SK-N-SH treated with all-trans-retinoic acid at 6 μM for 48 hours (cell line): ENCODE measurements around the gene TLN1.

Experiments used
- ATAC-seq: fragments of 200-7000 bp; cut with Tn5 transposase; 3 replicates; pipeline ENCODE4 v1.9.1; 2020; ENCODE audit warnings: mild to moderate bottlenecking, moderate library complexity
- ARNTL ChIP-seq: fragments of 450-650 bp; formaldehyde crosslinking; IDR thresholded peaks from 2 replicates; pipeline ENCODE4 v1.5.0; 2020; ENCODE audit warnings: low read depth, mild to moderate bottlenecking, moderate library complexity, borderline replicate concordance
- BACH2 ChIP-seq: fragments of 250-450 bp; sonication (Bioruptor Pico); IDR thresholded peaks from 2 replicates; pipeline ENCODE4 v1.9.0; 2021; ENCODE audit warnings: mild to moderate bottlenecking, borderline replicate concordance
- CSDC2 ChIP-seq: fragments of 250-450 bp; sonication (Bioruptor Pico); IDR thresholded peaks from 2 replicates; pipeline ENCODE4 v1.5.0; 2020; ENCODE audit warnings: mild to moderate bottlenecking, moderate library complexity
- ESRRG ChIP-seq: fragments of 250-450 bp; sonication (Bioruptor Pico); IDR thresholded peaks from 2 replicates; pipeline ENCODE4 v1.6.1; 2021; ENCODE audit warnings: mild to moderate bottlenecking
- GLIS3 ChIP-seq: fragments of 250-450 bp; sonication (Bioruptor Pico); IDR thresholded peaks from 2 replicates; pipeline ENCODE4 v1.5.0; 2020; ENCODE audit warnings: mild to moderate bottlenecking, moderate library complexity
- ISL1 ChIP-seq: fragments of 250-450 bp; sonication (Bioruptor Pico); IDR thresholded peaks from 2 replicates; pipeline ENCODE4 v2.1.2; 2022; ENCODE audit warnings: mild to moderate bottlenecking, moderate library complexity
- OSR1 ChIP-seq: fragments of 250-450 bp; sonication (Bioruptor Pico); IDR thresholded peaks from 2 replicates; pipeline ENCODE4 v1.8.0; 2022; ENCODE audit warnings: moderate library complexity, mild to moderate bottlenecking, inconsistent platforms
- PPARA ChIP-seq: fragments of 250-450 bp; sonication (Bioruptor Pico); IDR thresholded peaks from 2 replicates; pipeline ENCODE4 v1.5.0; 2020; ENCODE audit warnings: mild to moderate bottlenecking, borderline replicate concordance
- RARB ChIP-seq: fragments of 250-450 bp; sonication (Bioruptor Pico); IDR thresholded peaks from 2 replicates; pipeline ENCODE4 v1.8.0; 2021; ENCODE audit warnings: mild to moderate bottlenecking, moderate library complexity
- TCF4 ChIP-seq: fragments of 250-450 bp; sonication (Bioruptor Pico); IDR thresholded peaks from 2 replicates; pipeline ENCODE4 v1.8.0; 2021; ENCODE audit warnings: mild to moderate bottlenecking, moderate library complexity, borderline replicate concordance
- TOX ChIP-seq: fragments of 250-450 bp; sonication (Bioruptor Pico); IDR thresholded peaks from 2 replicates; pipeline ENCODE4 v1.8.0; 2021; ENCODE audit warnings: mild to moderate bottlenecking, moderate library complexity, borderline replicate concordance
- ZC3H10 ChIP-seq: fragments of 250-450 bp; sonication (Bioruptor Pico); IDR thresholded peaks from 2 replicates; pipeline ENCODE4 v1.5.1; 2021; ENCODE audit warnings: mild to moderate bottlenecking, moderate library complexity
- ZFP3 ChIP-seq: fragments of 250-450 bp; sonication (Bioruptor Pico); IDR thresholded peaks from 2 replicates; pipeline ENCODE4 v1.5.0; 2020; ENCODE audit warnings: mild to moderate bottlenecking, moderate library complexity
- ZFP30 ChIP-seq: fragments of 450-650 bp; formaldehyde crosslinking; IDR thresholded peaks from 2 replicates; pipeline ENCODE4 v1.5.0; 2022; ENCODE audit warnings: mild to moderate bottlenecking, moderate library complexity
- ZNF565 ChIP-seq: fragments of 450-650 bp; formaldehyde crosslinking; conservative IDR thresholded peaks from 2 replicates; pipeline ENCODE4 v1.5.0; 2020; ENCODE audit warnings: low read depth, mild to moderate bottlenecking, moderate library complexity
- ZNF70 ChIP-seq: fragments of 450-650 bp; formaldehyde crosslinking; IDR thresholded peaks from 2 replicates; pipeline ENCODE4 v1.5.0; 2020; ENCODE audit warnings: mild to moderate bottlenecking, moderate library complexity
- ZNF8 ChIP-seq: fragments of 450-650 bp; formaldehyde crosslinking; IDR thresholded peaks from 2 replicates; pipeline ENCODE4 v1.5.0; 2020; ENCODE audit warnings: mild to moderate bottlenecking, moderate library complexity
- TF ChIP-seq, protein P1 (sequence below): fragments of 250-450 bp; sonication (Bioruptor Pico); IDR thresholded peaks from 2 replicates; pipeline ENCODE4 v1.8.0; 2021; ENCODE audit warnings: low read depth, mild to moderate bottlenecking, moderate library complexity, borderline replicate concordance
- TF ChIP-seq, protein P2 (sequence below): fragments of 250-450 bp; sonication (Bioruptor Pico); IDR thresholded peaks from 2 replicates; pipeline ENCODE4 v1.8.0; 2020; ENCODE audit warnings: mild to moderate bottlenecking, moderate library complexity, borderline replicate concordance
- TF ChIP-seq, protein P3 (sequence below): fragments of 250-450 bp; sonication (Bioruptor Pico); IDR thresholded peaks from 2 replicates; pipeline ENCODE4 v1.5.0; 2020; ENCODE audit warnings: mild to moderate bottlenecking, moderate library complexity
- TF ChIP-seq, protein P4 (sequence below): fragments of 250-450 bp; sonication (Bioruptor Pico); IDR thresholded peaks from 2 replicates; pipeline ENCODE4 v1.5.1; 2021; ENCODE audit warnings: mild to moderate bottlenecking, moderate library complexity

The TLN1 gene

DNA sequence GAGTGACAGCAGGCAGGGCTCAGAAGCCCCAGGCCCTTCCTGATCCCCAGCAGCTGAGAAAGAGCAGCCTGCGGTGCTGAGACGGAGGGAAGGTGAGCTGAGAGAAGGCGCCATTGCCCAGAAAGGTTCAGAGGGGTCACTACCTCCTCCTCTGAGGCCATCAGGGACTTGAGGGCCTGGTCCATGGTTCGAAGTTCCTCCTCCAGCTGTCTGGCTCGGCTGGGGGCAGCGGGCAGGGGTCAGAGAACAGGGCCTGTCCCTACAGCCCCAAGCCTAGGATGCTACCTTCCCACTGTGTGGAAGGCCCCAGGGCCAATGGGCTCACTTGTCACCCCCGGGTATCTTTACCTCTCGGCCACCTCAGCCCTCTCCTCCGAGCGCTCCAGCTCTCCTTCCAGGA is 47.1 kb downstream of the TLN1 start:
- TF ChIP-seq ZFP3 (CRISPR knock-in tag) (no peak), ZNF70 (CRISPR knock-in tag) (no peak), OSR1 (CRISPR knock-in tag) (no peak), ZNF565 (CRISPR knock-in tag) (no peak), PPARA (no peak), ESRRG (CRISPR knock-in tag) (no peak), TCF4 (no peak), TOX (CRISPR knock-in tag) (no peak)
- TF ChIP-seq, protein P1, sequence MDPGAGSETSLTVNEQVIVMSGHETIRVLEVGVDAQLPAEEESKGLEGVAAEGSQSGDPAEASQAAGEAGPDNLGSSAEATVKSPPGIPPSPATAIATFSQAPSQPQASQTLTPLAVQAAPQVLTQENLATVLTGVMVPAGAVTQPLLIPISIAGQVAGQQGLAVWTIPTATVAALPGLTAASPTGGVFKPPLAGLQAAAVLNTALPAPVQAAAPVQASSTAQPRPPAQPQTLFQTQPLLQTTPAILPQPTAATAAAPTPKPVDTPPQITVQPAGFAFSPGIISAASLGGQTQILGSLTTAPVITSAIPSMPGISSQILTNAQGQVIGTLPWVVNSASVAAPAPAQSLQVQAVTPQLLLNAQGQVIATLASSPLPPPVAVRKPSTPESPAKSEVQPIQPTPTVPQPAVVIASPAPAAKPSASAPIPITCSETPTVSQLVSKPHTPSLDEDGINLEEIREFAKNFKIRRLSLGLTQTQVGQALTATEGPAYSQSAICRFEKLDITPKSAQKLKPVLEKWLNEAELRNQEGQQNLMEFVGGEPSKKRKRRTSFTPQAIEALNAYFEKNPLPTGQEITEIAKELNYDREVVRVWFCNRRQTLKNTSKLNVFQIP (CRISPR knock-in tag): no peak
- TF ChIP-seq, protein P2, sequence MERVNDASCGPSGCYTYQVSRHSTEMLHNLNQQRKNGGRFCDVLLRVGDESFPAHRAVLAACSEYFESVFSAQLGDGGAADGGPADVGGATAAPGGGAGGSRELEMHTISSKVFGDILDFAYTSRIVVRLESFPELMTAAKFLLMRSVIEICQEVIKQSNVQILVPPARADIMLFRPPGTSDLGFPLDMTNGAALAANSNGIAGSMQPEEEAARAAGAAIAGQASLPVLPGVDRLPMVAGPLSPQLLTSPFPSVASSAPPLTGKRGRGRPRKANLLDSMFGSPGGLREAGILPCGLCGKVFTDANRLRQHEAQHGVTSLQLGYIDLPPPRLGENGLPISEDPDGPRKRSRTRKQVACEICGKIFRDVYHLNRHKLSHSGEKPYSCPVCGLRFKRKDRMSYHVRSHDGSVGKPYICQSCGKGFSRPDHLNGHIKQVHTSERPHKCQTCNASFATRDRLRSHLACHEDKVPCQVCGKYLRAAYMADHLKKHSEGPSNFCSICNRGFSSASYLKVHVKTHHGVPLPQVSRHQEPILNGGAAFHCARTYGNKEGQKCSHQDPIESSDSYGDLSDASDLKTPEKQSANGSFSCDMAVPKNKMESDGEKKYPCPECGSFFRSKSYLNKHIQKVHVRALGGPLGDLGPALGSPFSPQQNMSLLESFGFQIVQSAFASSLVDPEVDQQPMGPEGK (CRISPR knock-in tag): no peak
- ATAC-seq: no peak

DNA sequence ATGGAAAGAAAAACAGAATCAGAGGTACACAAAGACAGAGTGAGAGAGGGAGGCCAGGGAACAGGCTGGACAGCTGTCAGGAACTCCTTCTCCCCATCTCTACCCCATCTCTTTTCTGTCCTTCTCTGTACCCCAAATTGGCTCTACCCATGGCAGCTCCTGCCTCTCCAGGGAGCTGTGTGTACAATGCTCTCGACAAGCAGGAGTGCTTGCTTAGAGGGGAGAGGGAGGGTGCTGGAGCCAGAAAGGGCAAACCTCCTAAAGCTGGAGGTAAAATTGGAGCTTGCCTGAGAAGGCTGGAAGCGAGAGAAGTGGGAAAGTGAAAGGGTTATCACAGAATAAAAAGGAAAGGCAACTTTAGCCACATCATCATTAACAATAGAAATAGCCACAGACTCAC is 48.7 kb downstream of the TLN1 start:
- TF ChIP-seq TCF4: no peak
- TF ChIP-seq, protein P3, sequence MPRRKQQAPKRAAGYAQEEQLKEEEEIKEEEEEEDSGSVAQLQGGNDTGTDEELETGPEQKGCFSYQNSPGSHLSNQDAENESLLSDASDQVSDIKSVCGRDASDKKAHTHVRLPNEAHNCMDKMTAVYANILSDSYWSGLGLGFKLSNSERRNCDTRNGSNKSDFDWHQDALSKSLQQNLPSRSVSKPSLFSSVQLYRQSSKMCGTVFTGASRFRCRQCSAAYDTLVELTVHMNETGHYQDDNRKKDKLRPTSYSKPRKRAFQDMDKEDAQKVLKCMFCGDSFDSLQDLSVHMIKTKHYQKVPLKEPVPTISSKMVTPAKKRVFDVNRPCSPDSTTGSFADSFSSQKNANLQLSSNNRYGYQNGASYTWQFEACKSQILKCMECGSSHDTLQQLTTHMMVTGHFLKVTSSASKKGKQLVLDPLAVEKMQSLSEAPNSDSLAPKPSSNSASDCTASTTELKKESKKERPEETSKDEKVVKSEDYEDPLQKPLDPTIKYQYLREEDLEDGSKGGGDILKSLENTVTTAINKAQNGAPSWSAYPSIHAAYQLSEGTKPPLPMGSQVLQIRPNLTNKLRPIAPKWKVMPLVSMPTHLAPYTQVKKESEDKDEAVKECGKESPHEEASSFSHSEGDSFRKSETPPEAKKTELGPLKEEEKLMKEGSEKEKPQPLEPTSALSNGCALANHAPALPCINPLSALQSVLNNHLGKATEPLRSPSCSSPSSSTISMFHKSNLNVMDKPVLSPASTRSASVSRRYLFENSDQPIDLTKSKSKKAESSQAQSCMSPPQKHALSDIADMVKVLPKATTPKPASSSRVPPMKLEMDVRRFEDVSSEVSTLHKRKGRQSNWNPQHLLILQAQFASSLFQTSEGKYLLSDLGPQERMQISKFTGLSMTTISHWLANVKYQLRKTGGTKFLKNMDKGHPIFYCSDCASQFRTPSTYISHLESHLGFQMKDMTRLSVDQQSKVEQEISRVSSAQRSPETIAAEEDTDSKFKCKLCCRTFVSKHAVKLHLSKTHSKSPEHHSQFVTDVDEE (CRISPR knock-in tag): no peak
- no peak for TF ChIP-seq CSDC2 (CRISPR knock-in tag)
- no peak for TF ChIP-seq TOX (CRISPR knock-in tag)
- TF ChIP-seq, protein P1 (CRISPR knock-in tag): no peak
- no peak for TF ChIP-seq ZNF565 (CRISPR knock-in tag)
- TF ChIP-seq PPARA: no peak
- no peak for TF ChIP-seq BACH2 (CRISPR knock-in tag)
- TF ChIP-seq OSR1 (CRISPR knock-in tag): no peak
- TF ChIP-seq, protein P2 (CRISPR knock-in tag): no peak
- no peak for TF ChIP-seq GLIS3 (CRISPR knock-in tag)
- no peak for TF ChIP-seq ISL1 (CRISPR knock-in tag)
- no peak for TF ChIP-seq RARB (CRISPR knock-in tag)
- TF ChIP-seq ZFP30 (CRISPR knock-in tag): no peak
- TF ChIP-seq ZNF70 (CRISPR knock-in tag): no peak
- no peak for ATAC-seq

DNA sequence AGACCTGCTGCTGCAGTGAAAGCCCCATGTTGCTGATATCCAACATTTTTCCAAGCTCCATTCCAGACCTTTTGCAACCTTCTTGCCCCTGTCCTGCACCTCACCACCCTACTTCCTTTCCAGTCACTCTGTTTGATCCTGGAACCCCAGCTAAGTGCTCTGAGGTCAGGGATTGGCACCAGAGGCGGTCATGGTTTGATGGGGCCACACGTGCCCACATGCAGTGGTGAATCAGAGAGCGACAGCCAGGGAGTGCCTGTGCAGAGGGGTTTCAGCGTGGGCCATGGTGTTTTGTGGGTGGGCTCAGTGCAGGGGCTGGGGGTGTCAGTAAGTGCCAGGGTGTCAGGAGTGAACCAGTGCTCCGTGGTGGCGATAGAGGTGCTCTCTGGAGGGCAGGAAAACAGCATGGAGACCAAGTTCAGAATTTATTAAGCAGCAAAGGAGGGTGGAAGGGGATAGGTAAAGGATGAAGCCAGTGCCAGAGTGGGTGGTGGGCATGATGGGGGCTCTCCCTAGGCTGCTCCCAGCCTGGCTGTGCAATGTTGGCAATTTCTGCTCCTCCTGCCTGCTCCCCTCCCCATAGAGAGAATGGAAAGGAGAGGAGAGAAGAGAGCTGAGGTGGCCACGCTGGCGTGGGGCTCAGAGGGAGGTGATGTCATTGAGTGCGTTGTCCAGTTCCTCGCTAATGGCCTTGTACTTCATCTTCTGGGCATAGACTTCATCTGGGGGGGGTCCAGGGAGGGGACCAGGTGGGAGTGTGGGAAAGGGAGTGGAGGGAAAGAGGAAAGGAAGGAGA is 49.3 kb downstream of the TLN1 start:
- ATAC-seq: no peak
- no peak for TF ChIP-seq ZNF8 (CRISPR knock-in tag)
- TF ChIP-seq TOX (CRISPR knock-in tag): no peak
- no peak for TF ChIP-seq ZNF565 (CRISPR knock-in tag)
- TF ChIP-seq TCF4: no peak
- no peak for TF ChIP-seq ESRRG (CRISPR knock-in tag)
- TF ChIP-seq PPARA: no peak
- no peak for TF ChIP-seq CSDC2 (CRISPR knock-in tag)
- TF ChIP-seq, protein P4, sequence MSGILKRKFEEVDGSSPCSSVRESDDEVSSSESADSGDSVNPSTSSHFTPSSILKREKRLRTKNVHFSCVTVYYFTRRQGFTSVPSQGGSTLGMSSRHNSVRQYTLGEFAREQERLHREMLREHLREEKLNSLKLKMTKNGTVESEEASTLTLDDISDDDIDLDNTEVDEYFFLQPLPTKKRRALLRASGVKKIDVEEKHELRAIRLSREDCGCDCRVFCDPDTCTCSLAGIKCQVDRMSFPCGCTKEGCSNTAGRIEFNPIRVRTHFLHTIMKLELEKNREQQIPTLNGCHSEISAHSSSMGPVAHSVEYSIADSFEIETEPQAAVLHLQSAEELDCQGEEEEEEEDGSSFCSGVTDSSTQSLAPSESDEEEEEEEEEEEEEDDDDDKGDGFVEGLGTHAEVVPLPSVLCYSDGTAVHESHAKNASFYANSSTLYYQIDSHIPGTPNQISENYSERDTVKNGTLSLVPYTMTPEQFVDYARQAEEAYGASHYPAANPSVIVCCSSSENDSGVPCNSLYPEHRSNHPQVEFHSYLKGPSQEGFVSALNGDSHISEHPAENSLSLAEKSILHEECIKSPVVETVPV: no peak
- TF ChIP-seq ZFP30 (CRISPR knock-in tag): no peak
- no peak for TF ChIP-seq GLIS3 (CRISPR knock-in tag)
- no peak for TF ChIP-seq OSR1 (CRISPR knock-in tag)
- no peak for TF ChIP-seq ZC3H10 (CRISPR knock-in tag)
- TF ChIP-seq ARNTL (CRISPR knock-in tag): no peak
- no peak for TF ChIP-seq BACH2 (CRISPR knock-in tag)
- TF ChIP-seq, all 23 proteins: peak for 0
